ENCODE data around the gene RPL27A. TPM values are rescaled to one million over a fixed set of nuclear protein-coding genes. Genes with fewer than 3 reads are reported as not detected.

RPL27A gene
- total and polyA plus RNA-seq, 2 of the 8 experiments (the other 6 are each of a cell fraction or from before 2014, with no cell fraction given), result 1,756 to 1,777 TPM

DNA sequence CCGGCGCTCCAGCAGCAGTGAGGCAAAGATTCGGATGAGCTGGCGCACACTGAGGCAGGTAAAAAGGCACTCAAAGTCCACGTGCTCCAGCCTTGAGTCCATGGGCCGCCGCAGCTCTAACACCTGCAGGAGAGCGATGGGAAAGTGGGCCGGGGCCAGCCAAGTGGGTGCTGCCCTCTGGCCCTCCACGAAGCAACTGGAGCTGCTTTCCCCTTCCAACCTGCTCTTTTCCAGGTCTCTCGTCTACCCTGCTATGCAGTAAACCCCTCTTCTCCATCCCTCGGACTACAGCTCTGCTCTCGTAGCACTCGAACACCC lies 20.0 kb downstream of the RPL27A start (continued):
- no peak for TF ChIP-seq E2F6 (IDR thresholded peaks at IDR 0.05)
- no peak for TF ChIP-seq RNF2 (IDR thresholded peaks at IDR 0.05; ENCODE audit: borderline replicate concordance, low read depth, low read length, missing control alignments, poor library complexity, severe bottlenecking)
- no peak for TF ChIP-seq SIRT6 (IDR thresholded peaks at IDR 0.05; ENCODE audit: low read length)
- no peak for TF ChIP-seq TAF7 (optimal IDR thresholded peaks at IDR 0.05; ENCODE audit: borderline replicate concordance, low read depth, low read length)
- no peak for TF ChIP-seq KDM5A (IDR thresholded peaks at IDR 0.05; ENCODE audit: low read length)
- no peak for TF ChIP-seq RAD21 (IDR thresholded peaks at IDR 0.05 in 1 of 2, conservative IDR thresholded peaks at IDR 0.05 in 1 of 2; ENCODE audit: low read depth in 2 of 2, low read length in 2 of 2)

Data from H1 (cell line).